B cell (primary cell): Measurements from ENCODE around the gene MTHFSD. TPM values are rescaled to one million over a fixed set of nuclear protein-coding genes. Genes with fewer than 3 reads are reported as not detected.

Source experiments
- ATAC-seq: fragments of 200-7000 bp; cut with Tn5 transposase; one replicate; pipeline ENCODE4 v1.10.0; 2021; ENCODE audit warnings: low read depth, mild to moderate bottlenecking, moderate number of reproducible peaks, moderate library complexity
- CTCF ChIA-PET: fragments of 350-600 bp; sonication (Branson Sonifier 250); formaldehyde crosslinking; loops from one replicate; lab custom pipeline; 2021; ENCODE audit warnings: antibody characterized with exemption, inconsistent platforms; lab: Charles Lee
- POLR2A ChIA-PET: fragments of 350-600 bp; sonication (Branson Sonifier 250); formaldehyde crosslinking; loops from one replicate; lab custom pipeline; 2021; ENCODE audit warnings: antibody characterized with exemption; lab: Charles Lee
- DNase-seq: peaks from one replicate; pipeline ENCODE4 v3.0.0; 2013
- H2AFZ ChIP-seq: 2 replicates; pipeline ENCODE4 v1.6.1; 2012; ENCODE audit warnings: mild to moderate bottlenecking, low read depth, low read length; ENCODE audit not compliant: insufficient read depth, poor library complexity, severe bottlenecking
- H3K27ac ChIP-seq, 2 donors: 1 replicate in 1 of 2; 2 replicates in 1 of 2; pipeline ENCODE4 v1.5.1; 2012 to 2013; ENCODE audit warnings: low read length in 2 of 2, mild to moderate bottlenecking in 2 of 2, moderate library complexity in 1 of 2
- H3K27me3 ChIP-seq, 4 experiments: fragments of 200-600 bp in 1 of 4; sonication (generic) in 1 of 4; replicated peaks in 1 of 4; 1 replicate in 2 of 4; 2 replicates in 2 of 4; pipeline versions ENCODE4 v1.6.1 to v1.7.0; 2013 to 2016; ENCODE audit warnings: low read length in 3 of 4, mild to moderate bottlenecking in 2 of 4, mixed read lengths in 1 of 4, moderate library complexity in 1 of 4; ENCODE audit not compliant: insufficient read depth in 4 of 4, control insufficient read depth in 3 of 4; ENCODE audit errors: control extremely low read depth in 1 of 4
- H3K36me3 ChIP-seq, 2 experiments: replicated peaks in 1 of 2; 1 replicate in 1 of 2; 2 replicates in 1 of 2; pipeline versions ENCODE4 v1.6.1 to v1.7.1; 2013; ENCODE audit warnings: low read length in 1 of 2; ENCODE audit not compliant: insufficient read depth in 2 of 2, control insufficient read depth in 1 of 2; ENCODE audit errors: control extremely low read depth in 1 of 2, extremely low read depth in 1 of 2
- H3K4me1 ChIP-seq, 2 donors: fragments of 200-600 bp in 1 of 2; sonication (generic) in 1 of 2; 1 replicate in 1 of 2; 2 replicates in 1 of 2; pipeline versions ENCODE4 v1.5.1 to v1.6.1; 2013 to 2017; ENCODE audit warnings: low read length in 2 of 2; ENCODE audit not compliant: control insufficient read depth in 2 of 2, insufficient read depth in 2 of 2
- H3K4me2 ChIP-seq: replicated peaks from 2 replicates; pipeline ENCODE3; 2012; ENCODE audit warnings: mild to moderate bottlenecking, low read depth, low read length; ENCODE audit not compliant: poor library complexity, severe bottlenecking
- H3K4me3 ChIP-seq, 5 experiments: fragments of 200-600 bp in 1 of 5; sonication (generic) in 1 of 5; 1 replicate in 3 of 5; 2 replicates in 2 of 5; pipeline versions ENCODE4 v1.5.1 to v1.7.0; 2011 to 2016; ENCODE audit warnings: low read length in 4 of 5, mild to moderate bottlenecking in 4 of 5, low read depth in 2 of 5, control low read depth in 1 of 5, moderate library complexity in 1 of 5; ENCODE audit not compliant: insufficient read depth in 1 of 5; ENCODE audit errors: control extremely low read depth in 1 of 5, extremely low read depth in 1 of 5
- H3K79me2 ChIP-seq: fragments of 200-600 bp; sonication (generic); one replicate; pipeline ENCODE4 v1.6.0; 2016; ENCODE audit warnings: low read length; ENCODE audit not compliant: control insufficient read depth, insufficient read depth
- H3K9ac ChIP-seq: fragments of 200-600 bp; sonication (generic); 2 replicates; pipeline ENCODE4 v1.6.1; 2017; ENCODE audit warnings: mild to moderate bottlenecking, low read length, moderate library complexity
- H3K9me3 ChIP-seq, 3 donors: one replicate each; pipeline versions ENCODE4 v1.6.1 to v1.7.1; 2013; ENCODE audit warnings: low read length in 2 of 3; ENCODE audit not compliant: control insufficient read depth in 2 of 3, insufficient read depth in 1 of 3; ENCODE audit errors: control extremely low read depth in 1 of 3
- H4K20me1 ChIP-seq: 2 replicates; pipeline ENCODE4 v1.6.0; 2012; ENCODE audit warnings: mild to moderate bottlenecking, low read length; ENCODE audit not compliant: insufficient read depth, control insufficient read depth, poor library complexity, severe bottlenecking
- H3K27ac Mint-ChIP-seq: one replicate; pipeline ENCODE4 v1.8.0; 2021; ENCODE audit warnings: mixed read lengths
- H3K27me3 Mint-ChIP-seq: one replicate; pipeline ENCODE4 v1.8.0; 2021; ENCODE audit warnings: mixed read lengths
- H3K4me1 Mint-ChIP-seq: one replicate; pipeline ENCODE4 v1.8.0; 2021; ENCODE audit warnings: mixed read lengths
- H3K4me3 Mint-ChIP-seq: one replicate; pipeline ENCODE4 v1.8.0; 2021; ENCODE audit warnings: mixed read lengths
- H3K9me3 Mint-ChIP-seq: one replicate; pipeline ENCODE4 v1.8.0; 2022; ENCODE audit warnings: mixed read lengths; ENCODE audit not compliant: insufficient read depth
- CTCF ChIP-seq: fragments of 200-600 bp; IDR thresholded peaks from one replicate; pipeline ENCODE4 v1.8.0; 2022; ENCODE audit warnings: antibody characterized with exemption, mild to moderate bottlenecking
- EZH2 ChIP-seq: IDR thresholded peaks from 2 replicates; pipeline ENCODE4 v1.6.1; 2012; ENCODE audit warnings: borderline replicate concordance, low read depth, mild to moderate bottlenecking, moderate library complexity, low read length; ENCODE audit not compliant: insufficient read depth, poor library complexity, severe bottlenecking
- WGBS: methylation state at CpG from one replicate; pipeline ENCODE4 v1.1.5; 2013; ENCODE audit warnings: missing lambda C conversion rate; ENCODE audit not compliant: insufficient coverage; 5-methylcytosine and 5-hydroxymethylcytosine counted together
- intact Hi-C: fragments of 100-400 bp; cut with micrococcal nuclease; formaldehyde crosslinking; loops from one replicate; pipeline ENCODE4 v1.10.0; 2022
- polyA plus RNA-seq: library from polyadenylated mRNA; depleted of rRNA; stranded (reverse); fragments of >200 nt; gene quantifications from 2 replicates; pipeline ENCODE4 v1.2.3, GENCODE V29; 2012
- total RNA-seq, 2 donors: library from RNA; stranded (reverse); fragments of 120-200 nt in 1 of 2; gene quantifications; 1 replicate in 1 of 2; 2 replicates in 1 of 2; pipeline versions ENCODE4 v1.2.3 to v1.2.4, GENCODE V29; 2013 to 2022

The MTHFSD gene
- total and polyA plus RNA-seq, 2 donors (not counting 1 experiment from before 2014, with no cell fraction given): 21.5 to 42.0 TPM

GRCh38 chr16:86584726-86585721, 30.0 kb upstream of the MTHFSD start:
- Histone ChIP-seq H3K27me3 (peaks cover 0 to 23% (median 7%) of the 10 kb centered on the region in 4 experiments), H3K9me3 (no peaks in the 10 kb centered on the region), H3K4me3 (no peak overlapping the region), H4K20me1 (no peaks in the 10 kb centered on the region), H3K27ac (no peak overlapping the region), H3K4me2 (no peak overlapping the region), H3K9ac (no peak overlapping the region), H3K36me3 (no peaks in the 10 kb centered on the region), H3K79me2 (no peaks in the 10 kb centered on the region), H2AFZ (no peak overlapping the region), H3K4me1 (no peaks in the 10 kb centered on the region)
- POLR2A ChIA-PET: no interaction called here
- TF ChIP-seq EZH2 (no peak), CTCF (no peak)
- Mint-ChIP-seq H3K27ac (no peak overlapping the region), H3K4me3 (no peak overlapping the region), H3K9me3 (no peaks in the 10 kb centered on the region), H3K4me1 (no peaks in the 10 kb centered on the region), H3K27me3 (peaks cover 39% of the 10 kb centered on the region)
- no peak for ATAC-seq
- WGBS: 86% methylated on average over 9 of the region's 12 CpGs
- DNase-seq: no peak
- CTCF ChIA-PET: no interaction called here
- intact Hi-C loops: no loop called here

- H4K20me1 ChIP-seq: no peaks in the 10 kb centered on the region
- no peaks in the 10 kb centered on the region for H3K4me1 ChIP-seq
- H3K4me3 ChIP-seq: no peak overlapping the region
- 82% methylated on average over 5 of the region's 6 CpGs for WGBS
- no peaks in the 10 kb centered on the region for H3K9me3 ChIP-seq
- Mint-ChIP-seq H3K4me1 (peaks cover 3% of the 10 kb centered on the region), H3K4me3 (no peak overlapping the region), H3K27me3 (peaks cover 45% of the 10 kb centered on the region), H3K9me3 (no peaks in the 10 kb centered on the region), H3K27ac (no peak overlapping the region)
- CTCF ChIA-PET: no interaction called here
- peaks cover 0 to 27% (median 8%) of the 10 kb centered on the region in 4 experiments for H3K27me3 ChIP-seq
- H3K79me2 ChIP-seq: no peaks in the 10 kb centered on the region
- intact Hi-C loops: no loop called here
- H3K4me2 ChIP-seq: no peak overlapping the region
- ATAC-seq (no peak), DNase-seq (no peak)
- no peaks in the 10 kb centered on the region for H3K36me3 ChIP-seq
- no peak overlapping the region for H3K9ac ChIP-seq
- TF ChIP-seq CTCF (no peak), EZH2 (no peak)
- no peak overlapping the region for H2AFZ ChIP-seq
- POLR2A ChIA-PET: no interaction called here
- no peak overlapping the region for H3K27ac ChIP-seq
These were observed 29.1 kb upstream of the MTHFSD start for GRCh38 chr16:86584071-86584685.
